A549 (cell line): Measurements from ENCODE around the gene HEXIM2. TPM values are rescaled to one million over a fixed set of nuclear protein-coding genes. Genes with fewer than 3 reads are reported as not detected.

Experiments used
- ATAC-seq, 2 experiments: fragments of 200-7000 bp in 1 of 2; fragments of >200 bp in 1 of 2; cut with Nextera tagmentation in 1 of 2; cut with Tn5 transposase in 1 of 2; 3 replicates each; pipeline versions ENCODE4 v1.8.0 to v1.9.1; 2018 to 2020; ENCODE audit warnings: mild to moderate bottlenecking in 1 of 2, moderate library complexity in 1 of 2
- CTCF ChIA-PET: fragments of 300-600 bp; sonication (Branson Sonifier 250); formaldehyde crosslinking; extraction: SDS; loops from one replicate; lab custom pipeline; 2021; ENCODE audit warnings: antibody characterized with exemption, inconsistent platforms; lab: Yijun Ruan, JAX
- POLR2A ChIA-PET: fragments of 350-600 bp; formaldehyde crosslinking; extraction: SDS; loops from one replicate; lab custom pipeline; 2021; ENCODE audit warnings: antibody characterized with exemption, inconsistent platforms; lab: Yijun Ruan, JAX
- DNase-seq, 2 experiments: peaks; one replicate each; pipeline versions ENCODE4 v3.0.0 to v3.0.0-alpha.2; 2011 to 2016; ENCODE audit warnings: low read depth in 1 of 2, low spot score in 1 of 2
- FAIRE-seq: peaks from 2 replicates; lab custom pipeline; 2011; peaks lifted over from hg19 to GRCh38; lab: Jason Lieb, UNC
- H3K27ac ChIP-seq, 2 experiments: fragments of >200 bp; sonication (Bioruptor Twin); formaldehyde crosslinking; 3 replicates each; pipeline ENCODE4 v1.5.1; 2016 to 2017
- H3K4me1 ChIP-seq: fragments of >200 bp; sonication (Bioruptor Twin); formaldehyde crosslinking; 3 replicates; pipeline ENCODE4 v1.6.1; 2016
- H3K4me2 ChIP-seq: fragments of >200 bp; sonication (Bioruptor Twin); formaldehyde crosslinking; 3 replicates; pipeline ENCODE4 v1.6.1; 2016
- H3K4me3 ChIP-seq: fragments of >200 bp; sonication (Bioruptor Twin); formaldehyde crosslinking; 3 replicates; pipeline ENCODE4 v1.5.1; 2016
- H3K9me3 ChIP-seq: fragments of >200 bp; sonication (Bioruptor Twin); formaldehyde crosslinking; 3 replicates; pipeline ENCODE4 v1.6.1; 2016
- BHLHE40 ChIP-seq: IDR thresholded peaks from 2 replicates; pipeline ENCODE4 v1.6.1; 2012; ENCODE audit warnings: low read depth, low read length, inconsistent platforms
- EP300 ChIP-seq, 2 experiments: fragments of >200 bp; sonication (Bioruptor Twin); formaldehyde crosslinking; IDR thresholded peaks; 2 replicates in 1 of 2; 3 replicates in 1 of 2; pipeline ENCODE4 v1.6.1; 2016 to 2017
- FOSL2 ChIP-seq, 2 experiments: fragments of 450-650 bp in 1 of 2; fragments of >200 bp in 1 of 2; sonication (Bioruptor Twin) in 1 of 2; formaldehyde crosslinking; IDR thresholded peaks; 2 replicates each; pipeline versions ENCODE4 v1.5.0 to v1.6.1; 2016 to 2020; ENCODE audit warnings: mild to moderate bottlenecking in 1 of 2, moderate library complexity in 1 of 2
- GATA3 ChIP-seq: IDR thresholded peaks from 2 replicates; pipeline ENCODE4 v1.6.1; 2012; ENCODE audit warnings: borderline replicate concordance
- HOXB5 ChIP-seq: fragments of 250-450 bp; sonication (Bioruptor Pico); IDR thresholded peaks from 2 replicates; pipeline ENCODE4 v1.5.0; 2020; ENCODE audit warnings: mild to moderate bottlenecking, moderate library complexity
- JUN ChIP-seq, 2 experiments: fragments of >200 bp; sonication (Bioruptor Twin); formaldehyde crosslinking; IDR thresholded peaks; 2 replicates in 1 of 2; 3 replicates in 1 of 2; pipeline ENCODE4 v1.6.1; 2016 to 2017
- JUNB ChIP-seq: fragments of >200 bp; sonication (Bioruptor Twin); formaldehyde crosslinking; IDR thresholded peaks from 2 replicates; pipeline ENCODE4 v1.6.1; 2016
- KDM5A ChIP-seq: fragments of 200-600 bp; sonication (generic); IDR thresholded peaks from 2 replicates; pipeline ENCODE4 v1.6.1; 2016; ENCODE audit warnings: antibody characterized with exemption, mild to moderate bottlenecking
- MAFK ChIP-seq: fragments of 450-650 bp; IDR thresholded peaks from 2 replicates; pipeline ENCODE4 v1.6.1; 2014; ENCODE audit not compliant: partially characterized antibody
- MYC ChIP-seq: IDR thresholded peaks from 2 replicates; pipeline ENCODE4 v1.6.1; 2012; ENCODE audit warnings: mild to moderate bottlenecking, inconsistent platforms, low read length, improper control_type of control experiment, borderline replicate concordance
- NFE2L2 ChIP-seq: fragments of 150-350 bp; conservative IDR thresholded peaks from 2 replicates; pipeline ENCODE4 v1.6.1; 2014; ENCODE audit warnings: low read length
- NPAS2 ChIP-seq: fragments of 250-450 bp; sonication (Bioruptor Pico); IDR thresholded peaks from 2 replicates; pipeline ENCODE4 v1.8.0; 2022; ENCODE audit warnings: mild to moderate bottlenecking, moderate library complexity, borderline replicate concordance
- PHF8 ChIP-seq: fragments of 200-600 bp; sonication (generic); IDR thresholded peaks from 2 replicates; pipeline ENCODE4 v1.6.1; 2016; ENCODE audit warnings: low read depth, mild to moderate bottlenecking, antibody characterized with exemption, moderate library complexity, borderline replicate concordance
- POLR2A ChIP-seq: IDR thresholded peaks from 2 replicates; pipeline ENCODE4 v1.6.1; 2012; ENCODE audit warnings: mild to moderate bottlenecking, low read length
- RARB ChIP-seq: fragments of 250-450 bp; sonication (Bioruptor Pico); IDR thresholded peaks from 2 replicates; pipeline ENCODE4 v1.8.0; 2021; ENCODE audit warnings: mild to moderate bottlenecking, moderate library complexity
- RNF2 ChIP-seq: fragments of 200-600 bp; sonication (generic); IDR thresholded peaks from 2 replicates; pipeline ENCODE4 v1.6.1; 2016; ENCODE audit warnings: low read depth, mild to moderate bottlenecking, antibody characterized with exemption, moderate library complexity, borderline replicate concordance
- TFCP2L1 ChIP-seq: fragments of 250-450 bp; sonication (Bioruptor Pico); IDR thresholded peaks from 2 replicates; pipeline ENCODE4 v1.5.0; 2021; ENCODE audit warnings: mild to moderate bottlenecking
- USF2 ChIP-seq: fragments of 450-650 bp; IDR thresholded peaks from 2 replicates; pipeline ENCODE4 v1.6.1; 2014; ENCODE audit warnings: antibody characterized with exemption
- ZFP36 ChIP-seq: fragments of 450-650 bp; IDR thresholded peaks from 2 replicates; pipeline ENCODE4 v1.6.1; 2014; ENCODE audit warnings: borderline replicate concordance; ENCODE audit not compliant: partially characterized antibody
- ZNF302 ChIP-seq: fragments of 250-450 bp; sonication (Bioruptor Pico); IDR thresholded peaks from 2 replicates; pipeline ENCODE4 v1.9.0; 2021; ENCODE audit warnings: inconsistent platforms, mild to moderate bottlenecking, moderate library complexity
- WGBS: methylation state at CpG from one replicate; pipeline ENCODE4 v1.1.6; 2017; ENCODE audit errors: missing lambda C conversion rate; 5-methylcytosine and 5-hydroxymethylcytosine counted together
- polyA plus RNA-seq, 4 experiments: library from polyadenylated mRNA; depleted of rRNA in 3 of 4; stranded (reverse); fragments of >200 nt; fragmentation: RNase III in 1 of 4; extraction: RNeasy Plus Mini Kit Qiagen cat#74134 plus additional on column Dnase treatment in 1 of 4; gene quantifications; 2 replicates in 3 of 4; 3 replicates in 1 of 4; pipeline ENCODE4 v1.2.3, GENCODE V29; 2011 to 2017
- TF ChIP-seq, protein P1 (sequence below): IDR thresholded peaks from 2 replicates; pipeline ENCODE4 v1.6.1; 2012

The HEXIM2 gene
- polyA plus RNA-seq, 2 of the 4 experiments (the other 2 are of a cell fraction), result 15.5 to 23.1 TPM

DNA sequence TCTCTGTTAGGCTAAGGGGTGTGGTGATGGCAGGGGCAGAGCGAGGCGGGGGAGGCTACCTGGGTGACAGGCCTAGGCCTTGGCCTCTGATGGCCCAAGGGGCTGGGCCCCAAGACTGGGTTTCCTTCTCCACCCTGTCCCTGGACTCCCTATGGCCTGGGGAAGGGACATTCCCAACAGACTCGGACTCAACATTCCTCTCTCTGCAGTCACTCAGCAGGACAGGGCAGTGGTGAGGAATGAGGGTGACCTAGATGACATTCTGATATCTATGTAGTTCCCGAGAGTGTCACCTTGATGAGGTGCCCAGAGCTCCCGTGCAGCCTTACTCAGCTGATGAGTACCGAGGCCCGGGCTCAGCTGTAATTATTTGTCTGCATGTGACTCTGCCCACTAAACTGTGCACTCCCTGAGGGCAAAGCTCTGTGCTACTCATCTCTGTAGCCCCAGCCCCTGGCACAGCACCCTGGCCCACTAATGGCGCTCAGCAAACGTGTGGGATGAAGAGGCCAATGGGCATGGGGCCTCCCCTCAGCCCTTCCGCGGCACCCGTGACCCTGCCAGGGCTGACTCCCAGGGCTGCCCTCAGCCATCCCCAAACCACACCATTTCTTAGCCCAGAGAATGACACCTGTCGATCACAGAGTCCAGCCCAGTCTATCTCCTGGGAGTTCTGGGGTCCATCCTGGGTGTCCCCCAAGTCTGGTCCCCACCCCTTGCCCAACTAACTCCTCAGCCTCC, 31.6 kb upstream of the HEXIM2 start:
- ChIA-PET CTCF (interaction anchor here (0.9 to 20.1 kb wide), 11 partner anchors 9 to 358 kb away, joined by 3 to 742 read pairs (median 8); partner anchors contain the start of genes HEXIM1 and HEXIM2), POLR2A (interaction anchor here (0.6 to 1.0 kb wide), 2 partner anchors 18 kb away, joined by 3 to 4 read pairs; partner anchors contain the start of gene HEXIM1)
- DNase-seq (peak in 1 of 2 experiments; percentile 67), ATAC-seq (peak; percentile 1 to 2; a peak in 4 of 6 replicates), FAIRE-seq (peak; percentile 61)
- Histone ChIP-seq H3K9me3 (no peaks in the 10 kb centered on the region), H3K4me1 (peaks cover 59% of the 10 kb centered on the region), H3K4me3 (peak overlapping the region; percentile 98), H3K27ac (peak overlapping the region; percentile 95 to 99), H3K4me2 (peak overlapping the region; percentile 90)
- WGBS, result 31% methylated on average over 13 of the region's 13 CpGs
- TF ChIP-seq BHLHE40, result peak; percentile 60; the same call in 1 of the 2 replicates
- TF ChIP-seq EP300 (IDR thresholded peaks at IDR 0.05), result no peak
- no peak for TF ChIP-seq FOSL2 (IDR thresholded peaks at IDR 0.05)
- TF ChIP-seq FOSL2 (CRISPR knock-in tag; IDR thresholded peaks at IDR 0.05), result peak; percentile 29; the same call in 1 of the 2 replicates
- TF ChIP-seq GATA3, result peak; percentile 51; the same call in 1 of the 2 replicates
- TF ChIP-seq RARB (CRISPR knock-in tag), result no peak
- TF ChIP-seq JUNB, result no peak
- 0 out of 5 replicates have a peak, but pooled peaks of 1 of the 2 experiments have one; percentile 19 for TF ChIP-seq JUN (IDR thresholded peaks at IDR 0.05)
- 0 out of 2 replicates have a peak, but pooled peaks have one; percentile 38 for TF ChIP-seq MYC
- TF ChIP-seq HOXB5, result no peak
- no peak for TF ChIP-seq TFCP2L1 (CRISPR knock-in tag)
- 0 out of 2 replicates have a peak, but pooled peaks have one; percentile 22 for TF ChIP-seq USF2
- TF ChIP-seq NFE2L2, result no peak
- no peak for TF ChIP-seq MAFK
- no peak for TF ChIP-seq POLR2A
- no peak for TF ChIP-seq KDM5A
- TF ChIP-seq, protein P1, sequence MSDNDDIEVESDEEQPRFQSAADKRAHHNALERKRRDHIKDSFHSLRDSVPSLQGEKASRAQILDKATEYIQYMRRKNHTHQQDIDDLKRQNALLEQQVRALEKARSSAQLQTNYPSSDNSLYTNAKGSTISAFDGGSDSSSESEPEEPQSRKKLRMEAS, result peak; percentile 35; the same call in 1 of the 2 replicates
- TF ChIP-seq NPAS2, result no peak
- TF ChIP-seq RNF2, result no peak
- TF ChIP-seq ZNF302 (CRISPR knock-in tag), result 0 out of 2 replicates have a peak, but pooled peaks have one; percentile 21

DNA sequence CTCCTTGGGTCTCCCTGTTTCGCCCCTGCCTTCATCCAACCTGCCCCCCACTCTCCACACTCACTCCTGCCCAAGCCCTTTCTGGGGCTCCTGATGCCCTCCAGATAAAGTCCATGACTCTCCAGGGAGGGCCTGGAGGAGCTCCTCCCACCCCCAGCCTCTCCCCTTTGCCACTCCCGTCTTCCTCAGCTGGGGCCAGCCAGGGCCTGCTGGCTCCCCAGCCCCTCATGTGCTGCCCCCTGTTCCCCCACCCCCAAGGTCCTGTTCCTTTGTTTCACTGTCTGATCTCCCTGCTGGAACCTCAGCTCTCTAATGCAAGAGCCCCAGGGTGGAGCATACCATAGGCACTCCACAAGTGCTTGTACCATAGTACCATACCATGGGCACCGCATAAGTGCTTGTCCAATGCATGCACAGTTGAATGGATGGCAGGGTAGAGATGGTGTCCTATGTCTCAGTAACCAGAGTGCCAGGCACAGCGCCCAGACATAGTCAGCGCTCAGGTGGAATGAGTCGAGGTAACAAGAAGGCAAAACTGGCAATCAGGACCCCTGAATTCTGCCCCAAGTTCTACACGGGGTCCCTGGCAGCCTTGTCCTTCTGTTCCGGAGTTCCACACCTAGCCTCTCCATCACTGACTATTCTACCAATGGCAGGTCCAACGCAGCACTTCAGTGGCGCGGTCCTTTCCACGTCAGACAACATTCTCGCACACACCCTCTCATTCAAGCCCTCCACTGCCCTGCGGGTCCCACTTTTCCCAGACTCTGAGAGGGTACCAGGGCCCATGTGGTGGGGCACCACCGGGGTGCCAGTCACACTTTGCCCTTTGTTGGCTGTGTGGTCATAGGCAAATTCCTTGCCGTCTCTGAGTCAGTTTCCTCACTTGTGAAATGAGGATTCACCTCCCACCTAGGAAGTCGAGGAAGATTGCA, 30.7 kb upstream of the HEXIM2 start:
- Histone ChIP-seq H3K27ac (peak overlapping the region; percentile 95 to 99), H3K4me3 (peak overlapping the region; percentile 98), H3K9me3 (no peaks in the 10 kb centered on the region), H3K4me2 (peak overlapping the region; percentile 90), H3K4me1 (peaks cover 55% of the 10 kb centered on the region)
- 65% methylated on average over 17 of the region's 17 CpGs for WGBS
- DNase-seq, result no peak
- no peak for FAIRE-seq
- ChIA-PET POLR2A (interaction anchor here (0.6 to 1.0 kb wide), 2 partner anchors 17 to 19 kb away, joined by 3 to 4 read pairs; partner anchors contain the start of gene HEXIM1), CTCF (interaction anchor here (0.5 to 20.1 kb wide), 24 partner anchors 6 to 359 kb away, joined by 3 to 742 read pairs (median 5); partner anchors contain the start of genes HEXIM1 and HEXIM2)
- TF ChIP-seq PHF8, result no peak
- TF ChIP-seq ZFP36, result peak; percentile 34
- TF ChIP-seq FOSL2 (IDR thresholded peaks at IDR 0.05), result no peak
- 0 out of 2 replicates have a peak, but pooled peaks have one; percentile 4 for TF ChIP-seq FOSL2 (CRISPR knock-in tag; IDR thresholded peaks at IDR 0.05)
- no peak for ATAC-seq
